BE2C (cell line): ENCODE measurements around the gene PTPRZ1.

Experiments
- DNase-seq: peaks from one replicate; pipeline ENCODE4 v3.0.0-alpha.2; 2020
- H3K27me3 ChIP-seq: fragments of 250-450 bp; sonication (Bioruptor Pico); 2 replicates; pipeline ENCODE4 v1.5.1; 2020; ENCODE audit warnings: mild to moderate bottlenecking
- H3K36me3 ChIP-seq: fragments of 250-450 bp; sonication (Bioruptor Pico); 2 replicates; pipeline ENCODE4 v1.5.1; 2020; ENCODE audit warnings: mild to moderate bottlenecking
- H3K4me1 ChIP-seq: fragments of 250-450 bp; sonication (Bioruptor Pico); 2 replicates; pipeline ENCODE4 v1.5.1; 2020
- H3K4me3 ChIP-seq: 2 replicates; pipeline ENCODE4 v1.5.1; 2011; ENCODE audit warnings: low read depth, low read length
- H3K9me3 ChIP-seq: fragments of 250-450 bp; sonication (Bioruptor Pico); 2 replicates; pipeline ENCODE4 v1.5.1; 2020
- CTCF ChIP-seq: IDR thresholded peaks from 2 replicates; pipeline ENCODE4 v1.5.1; 2012; ENCODE audit warnings: mild to moderate bottlenecking, low read depth, low read length

PTPRZ1 gene

GRCh38 chr7:122095642-122096041, 222.7 kb downstream of the PTPRZ1 start:
- H3K4me3 ChIP-seq: no peak overlapping the region
- H3K4me1 ChIP-seq: no peaks in the 10 kb centered on the region
- no peaks in the 10 kb centered on the region for H3K36me3 ChIP-seq
- TF ChIP-seq CTCF: no peak
- no peak for DNase-seq
- H3K9me3 ChIP-seq: no peaks in the 10 kb centered on the region
- no peaks in the 10 kb centered on the region for H3K27me3 ChIP-seq

GRCh38 chr7:122100021-122100420, 227.1 kb downstream of the PTPRZ1 start:
- Histone ChIP-seq H3K27me3 (no peaks in the 10 kb centered on the region), H3K4me3 (no peak overlapping the region), H3K9me3 (no peaks in the 10 kb centered on the region), H3K36me3 (no peaks in the 10 kb centered on the region), H3K4me1 (no peaks in the 10 kb centered on the region)
- DNase-seq: no peak
- TF ChIP-seq CTCF: no peak

GRCh38 chr7:122103064-122103463, 230.1 kb downstream of the PTPRZ1 start:
- H3K4me1 ChIP-seq: no peaks in the 10 kb centered on the region
- H3K9me3 ChIP-seq: no peaks in the 10 kb centered on the region
- DNase-seq: no peak
- no peak for TF ChIP-seq CTCF
- no peaks in the 10 kb centered on the region for H3K36me3 ChIP-seq
- H3K27me3 ChIP-seq: no peaks in the 10 kb centered on the region
- H3K4me3 ChIP-seq: no peak overlapping the region
